Naive thymus-derived CD4-positive, alpha-beta T cell (primary cell): ENCODE measurements around the gene MORN5. TPM values are rescaled to one million over a fixed set of nuclear protein-coding genes. Genes with fewer than 3 reads are reported as not detected.

Experiments
- ATAC-seq: fragments of 150-1000 bp; cut with Tn5 transposase; 2 replicates; pipeline ENCODE4 v1.10.0; 2021; ENCODE audit warnings: mild to moderate bottlenecking, moderate library complexity
- CTCF ChIA-PET: fragments of 350-600 bp; sonication (Branson Sonifier 250); formaldehyde crosslinking; loops from one replicate; lab custom pipeline; 2021; ENCODE audit warnings: antibody characterized with exemption; lab: Charles Lee
- POLR2A ChIA-PET: fragments of 350-600 bp; sonication (Branson Sonifier 250); formaldehyde crosslinking; loops from one replicate; lab custom pipeline; 2021; ENCODE audit warnings: antibody characterized with exemption, inconsistent platforms; lab: Charles Lee
- DNase-seq, 9 donors: peaks; one replicate each; pipeline versions ENCODE4 v3.0.0 to v3.0.0-alpha.2; 2020 to 2022; ENCODE audit warnings: mixed read lengths in 1 of 9
- H3K27ac ChIP-seq: one replicate; pipeline ENCODE4 v1.7.0; 2013; ENCODE audit warnings: mild to moderate bottlenecking, low read depth, low read length, moderate library complexity
- H3K27me3 ChIP-seq, 2 donors: one replicate each; pipeline ENCODE4 v1.7.0; 2013; ENCODE audit warnings: low read length in 2 of 2, mild to moderate bottlenecking in 2 of 2, moderate library complexity in 2 of 2; ENCODE audit not compliant: control insufficient read depth in 2 of 2, insufficient read depth in 2 of 2
- H3K36me3 ChIP-seq, 3 experiments: 1 replicate in 2 of 3; 2 replicates in 1 of 3; pipeline ENCODE4 v1.7.0; 2013; ENCODE audit warnings: low read length in 3 of 3, mild to moderate bottlenecking in 3 of 3, moderate library complexity in 1 of 3; ENCODE audit not compliant: insufficient read depth in 3 of 3, control insufficient read depth in 2 of 3
- H3K4me1 ChIP-seq, 2 donors: one replicate each; pipeline ENCODE4 v1.7.0; 2013; ENCODE audit warnings: low read length in 2 of 2, mild to moderate bottlenecking in 2 of 2, moderate library complexity in 1 of 2; ENCODE audit not compliant: control insufficient read depth in 2 of 2, insufficient read depth in 2 of 2
- H3K4me3 ChIP-seq: 2 replicates; pipeline ENCODE4 v1.7.0; 2013; ENCODE audit warnings: mild to moderate bottlenecking, low read length
- H3K9me3 ChIP-seq, 3 experiments: 1 replicate in 2 of 3; 2 replicates in 1 of 3; pipeline ENCODE4 v1.7.0; 2013; ENCODE audit warnings: low read length in 3 of 3; ENCODE audit not compliant: control insufficient read depth in 2 of 3
- H3K27ac Mint-ChIP-seq, 9 donors: one replicate each; pipeline ENCODE4 v1.8.0; 2020 to 2022; ENCODE audit warnings: mixed read lengths in 9 of 9, mild to moderate bottlenecking in 8 of 9, moderate library complexity in 5 of 9, inconsistent platforms in 2 of 9
- H3K27me3 Mint-ChIP-seq, 5 donors: one replicate each; pipeline ENCODE4 v1.8.0; 2021 to 2022; ENCODE audit warnings: mixed read lengths in 5 of 5, mild to moderate bottlenecking in 1 of 5
- H3K36me3 Mint-ChIP-seq, 5 donors: one replicate each; pipeline ENCODE4 v1.8.0; 2020 to 2022; ENCODE audit warnings: mixed read lengths in 5 of 5, mild to moderate bottlenecking in 3 of 5, inconsistent platforms in 1 of 5
- H3K4me1 Mint-ChIP-seq, 7 donors: one replicate each; pipeline ENCODE4 v1.8.0; 2020 to 2022; ENCODE audit warnings: mixed read lengths in 7 of 7, mild to moderate bottlenecking in 3 of 7, inconsistent platforms in 1 of 7
- H3K4me3 Mint-ChIP-seq, 10 donors: one replicate each; pipeline ENCODE4 v1.8.0; 2020 to 2022; ENCODE audit warnings: mild to moderate bottlenecking in 10 of 10, mixed read lengths in 10 of 10, moderate library complexity in 6 of 10, inconsistent platforms in 2 of 10
- H3K9me3 Mint-ChIP-seq, 11 donors: one replicate each; pipeline ENCODE4 v1.8.0; 2020 to 2022; ENCODE audit warnings: mixed read lengths in 11 of 11, mild to moderate bottlenecking in 4 of 11, inconsistent platforms in 1 of 11, moderate library complexity in 1 of 11
- intact Hi-C, 2 donors: fragments of 100-400 bp; cut with micrococcal nuclease; formaldehyde crosslinking; loops; one replicate each; pipeline ENCODE4 v1.15.1; 2023
- polyA plus RNA-seq, 2 donors: library from polyadenylated mRNA; unstranded; fragments of 300-500 nt; fragmentation: Illumina TruSeq; gene quantifications; one replicate each; pipeline ENCODE4 v1.2.3, GENCODE V29; 2021
- total RNA-seq, 6 experiments: library from RNA in 5 of 6; stranded (reverse) in 5 of 6; gene quantifications; 1 replicate in 5 of 6; 2 replicates in 1 of 6; pipeline ENCODE4 v1.2.3 and lab custom pipeline; 2021 to 2026

Gene MORN5
- total and polyA plus RNA-seq, 7 experiments from 2014 or later, result not detected

DNA sequence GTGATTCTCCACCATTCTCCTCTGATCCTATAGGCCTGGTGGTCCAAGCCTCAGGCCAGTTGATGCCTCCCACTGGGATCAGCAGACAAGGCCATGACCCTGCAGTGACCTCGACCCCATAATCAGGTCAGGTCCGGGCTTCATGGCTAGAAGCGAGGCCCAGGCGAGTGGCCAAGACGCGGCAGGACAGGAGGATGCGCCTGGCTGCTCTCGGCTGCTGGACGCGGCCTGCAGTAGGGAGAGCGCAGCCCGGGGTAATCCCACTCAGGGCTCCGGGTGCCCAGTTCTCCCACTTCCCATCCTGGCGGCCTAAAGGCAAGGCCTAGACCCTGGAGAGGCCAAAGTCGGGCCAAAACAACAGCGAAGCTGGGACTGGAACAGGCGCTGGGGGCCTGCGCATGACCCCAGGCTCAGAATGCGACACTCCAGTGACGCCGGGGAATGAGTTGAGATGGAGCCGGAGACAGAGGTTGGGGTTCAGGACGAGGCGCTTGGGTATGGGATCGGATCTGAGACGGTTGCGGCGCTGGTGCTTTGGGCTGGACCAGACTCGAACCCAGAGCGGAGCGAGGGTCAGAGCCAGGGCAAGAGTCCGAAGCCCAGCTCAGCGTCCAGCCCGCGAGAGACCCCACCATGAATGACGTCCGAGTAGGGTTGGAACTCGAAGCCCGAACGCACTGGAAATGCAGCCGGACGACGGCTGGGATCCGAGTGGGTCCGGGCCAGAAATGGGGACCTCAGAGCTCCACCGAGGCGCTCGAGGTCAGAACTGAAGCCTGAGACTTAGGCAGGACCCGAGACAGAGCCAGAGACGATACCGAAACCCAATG is 65.8 kb downstream of the MORN5 start:
- DNase-seq (peak in 1 of 9 donors; percentile 4), ATAC-seq (no peak)
- Mint-ChIP-seq H3K27me3 (peaks cover 52 to 65% (median 54%) of the 10 kb centered on the region in 5 donors), H3K9me3 (peaks cover 0 to 4% (median 0%) of the 10 kb centered on the region in 11 donors), H3K4me1 (peaks cover 0 to 16% (median 7%) of the 10 kb centered on the region in 7 donors), H3K27ac (no peak overlapping the region), H3K4me3 (peak overlapping the region in 2 of 10 donors; percentile 2 to 33), H3K36me3 (peaks cover 0 to 5% (median 0%) of the 10 kb centered on the region in 5 donors)
- Histone ChIP-seq H3K9me3 (no peaks in the 10 kb centered on the region), H3K27ac (no peak overlapping the region), H3K36me3 (no peaks in the 10 kb centered on the region), H3K4me3 (no peak overlapping the region), H3K27me3 (no peaks in the 10 kb centered on the region), H3K4me1 (no peaks in the 10 kb centered on the region)
- intact Hi-C loops, result no loop called here
- ChIA-PET CTCF (no interaction called here), POLR2A (no interaction called here)

DNA sequence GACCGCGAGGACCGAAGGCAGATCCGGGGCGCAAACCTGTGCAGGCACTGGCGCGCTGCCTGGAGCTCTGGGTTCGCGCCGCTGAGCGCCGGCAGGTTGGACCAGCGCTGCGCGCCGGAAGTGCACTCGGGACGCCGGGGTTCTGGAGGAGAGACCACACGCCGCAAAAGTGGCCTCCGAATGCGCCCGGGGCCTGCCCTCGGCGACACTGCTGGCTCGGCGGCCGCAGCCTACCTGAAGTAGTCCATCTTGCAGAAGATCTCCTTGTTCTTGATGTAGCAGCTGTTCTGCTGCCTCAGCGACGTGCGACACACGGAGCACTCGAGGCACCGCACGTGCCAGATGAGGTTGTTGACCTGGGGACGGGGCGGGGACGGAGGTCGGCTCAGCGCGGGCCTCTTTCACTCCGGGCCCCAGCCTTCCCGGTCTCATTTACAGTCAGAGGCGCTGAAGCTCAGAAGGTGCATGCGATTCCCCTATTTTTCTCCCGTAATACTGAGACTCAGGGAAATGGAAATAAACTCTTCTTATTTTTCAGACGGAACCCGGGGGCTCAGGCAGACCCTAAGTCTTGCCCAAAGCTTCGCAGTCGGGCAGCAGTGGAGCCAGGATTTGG is 66.5 kb downstream of the MORN5 start:
- Histone ChIP-seq H3K4me3 (no peak overlapping the region), H3K4me1 (no peaks in the 10 kb centered on the region), H3K27me3 (no peaks in the 10 kb centered on the region), H3K36me3 (no peaks in the 10 kb centered on the region), H3K9me3 (no peaks in the 10 kb centered on the region), H3K27ac (no peak overlapping the region)
- CTCF ChIA-PET, result no interaction called here
- POLR2A ChIA-PET, result no interaction called here
- H3K9me3 Mint-ChIP-seq, result peaks cover 0 to 4% (median 0%) of the 10 kb centered on the region in 11 donors
- peaks cover 0 to 5% (median 0%) of the 10 kb centered on the region in 5 donors for H3K36me3 Mint-ChIP-seq
- peak in 1 of 9 donors; percentile 16 for DNase-seq
- peaks cover 47 to 63% (median 52%) of the 10 kb centered on the region in 5 donors for H3K27me3 Mint-ChIP-seq
- no peak for ATAC-seq
- intact Hi-C loops, result no loop called here
- peaks cover 0 to 15% (median 5%) of the 10 kb centered on the region in 7 donors for H3K4me1 Mint-ChIP-seq
- H3K4me3 Mint-ChIP-seq, result peak overlapping the region in 5 of 10 donors; percentile 7 to 71 (median 40)
- H3K27ac Mint-ChIP-seq, result no peak overlapping the region

DNA sequence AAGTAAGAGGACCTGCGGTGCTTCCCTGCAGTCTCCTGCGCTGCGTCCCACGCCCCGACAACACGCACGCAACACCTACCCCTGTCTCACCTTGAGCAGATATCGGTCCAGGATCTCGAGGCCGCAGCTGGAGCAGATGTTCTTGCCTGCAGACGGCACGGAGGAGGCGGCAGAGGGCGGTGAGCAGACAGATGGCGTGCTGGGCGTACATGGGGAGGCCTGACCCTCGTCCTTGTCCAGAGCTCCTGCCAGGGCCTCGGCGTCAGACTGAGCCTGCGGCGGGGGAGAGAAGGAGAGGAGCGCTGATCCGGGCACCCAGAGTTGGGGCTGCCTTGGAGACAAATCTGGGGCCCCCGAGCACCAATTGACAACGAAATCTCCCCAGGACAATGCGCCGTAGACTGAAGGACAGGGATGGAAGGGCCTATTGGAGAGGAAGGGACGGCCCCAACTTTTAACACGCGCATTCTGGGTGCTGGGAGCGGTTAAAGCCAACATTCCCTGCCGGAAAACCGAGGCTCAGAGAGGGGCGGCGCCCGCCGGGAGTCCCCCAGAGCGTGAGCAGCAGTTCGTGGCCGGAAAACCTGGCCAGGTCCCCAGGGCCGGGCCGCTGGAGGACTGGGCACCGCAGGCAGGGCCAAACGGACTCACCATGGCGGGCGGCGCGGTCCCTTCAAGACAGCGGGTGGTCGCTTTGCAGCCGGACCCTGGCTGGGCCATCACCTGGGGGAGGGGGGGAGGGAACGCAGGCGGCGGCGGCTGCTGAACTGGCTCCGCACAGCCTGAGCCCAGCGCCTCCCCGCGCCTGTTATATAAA is 67.3 kb downstream of the MORN5 start:
- Mint-ChIP-seq H3K27me3 (peaks cover 44 to 56% (median 46%) of the 10 kb centered on the region in 5 donors), H3K27ac (no peak overlapping the region), H3K36me3 (peaks cover 0 to 5% (median 0%) of the 10 kb centered on the region in 5 donors), H3K4me3 (peak overlapping the region in 6 of 10 donors; percentile 11 to 71 (median 52)), H3K9me3 (peaks cover 0 to 4% (median 0%) of the 10 kb centered on the region in 11 donors), H3K4me1 (peaks cover 0 to 15% (median 5%) of the 10 kb centered on the region in 7 donors)
- Histone ChIP-seq H3K4me1 (no peaks in the 10 kb centered on the region), H3K4me3 (no peak overlapping the region), H3K27ac (no peak overlapping the region), H3K36me3 (no peaks in the 10 kb centered on the region), H3K9me3 (no peaks in the 10 kb centered on the region), H3K27me3 (no peaks in the 10 kb centered on the region)
- DNase-seq (peak in 1 of 9 donors; percentile 19), ATAC-seq (no peak)
- CTCF ChIA-PET, result no interaction called here
- POLR2A ChIA-PET, result no interaction called here
- intact Hi-C loops, result no loop called here

DNA sequence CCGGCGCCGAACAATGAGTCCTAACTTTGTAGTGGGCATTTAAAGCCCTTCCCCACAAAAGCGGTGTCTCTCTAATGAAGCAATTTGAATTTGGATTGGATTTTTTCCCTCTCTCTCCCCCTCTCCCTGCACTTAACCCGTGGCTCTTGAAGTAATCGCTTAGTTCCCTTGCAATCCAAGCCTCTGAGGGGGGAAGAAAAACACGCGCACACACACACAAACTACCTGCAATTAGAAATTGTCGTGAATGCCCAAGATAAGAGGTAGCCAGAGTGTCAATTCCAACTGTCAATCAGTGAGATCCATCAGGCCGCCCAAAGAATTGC is 67.8 kb downstream of the MORN5 start:
- H3K27me3 Mint-ChIP-seq, result peaks cover 38 to 51% (median 41%) of the 10 kb centered on the region in 5 donors
- CTCF ChIA-PET, result no interaction called here
- no peak overlapping the region for H3K27ac Mint-ChIP-seq
- Histone ChIP-seq H3K27ac (no peak overlapping the region), H3K4me1 (no peaks in the 10 kb centered on the region), H3K27me3 (no peaks in the 10 kb centered on the region), H3K9me3 (no peaks in the 10 kb centered on the region), H3K4me3 (no peak overlapping the region), H3K36me3 (no peaks in the 10 kb centered on the region)
- intact Hi-C loops, result no loop called here
- peaks cover 0 to 3% (median 0%) of the 10 kb centered on the region in 11 donors for H3K9me3 Mint-ChIP-seq
- H3K4me1 Mint-ChIP-seq, result peaks cover 0 to 15% (median 5%) of the 10 kb centered on the region in 7 donors
- H3K36me3 Mint-ChIP-seq, result peaks cover 0 to 5% (median 0%) of the 10 kb centered on the region in 5 donors
- POLR2A ChIA-PET, result no interaction called here
- DNase-seq (peak in 1 of 9 donors; percentile 4), ATAC-seq (no peak)
- peak overlapping the region in 9 of 10 donors; percentile 8 to 71 (median 52) for H3K4me3 Mint-ChIP-seq

DNA sequence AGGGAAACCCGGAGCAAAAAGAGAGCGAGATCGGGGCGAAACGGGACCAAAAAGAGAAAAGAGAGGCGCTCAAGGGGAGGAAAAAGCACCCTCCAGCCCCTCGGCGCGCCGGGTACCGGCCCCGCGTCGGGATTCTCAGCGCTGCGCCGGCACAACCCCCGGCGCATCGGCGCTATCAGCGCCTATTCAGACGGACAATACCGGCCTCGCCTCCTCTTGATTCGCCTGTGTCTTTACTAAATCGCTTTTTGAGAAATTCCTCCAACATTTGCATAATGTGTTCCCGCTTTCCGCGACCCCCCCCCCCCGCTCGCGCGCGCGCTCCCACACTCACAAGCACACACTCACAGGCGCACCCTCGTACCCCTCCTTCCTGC is 68.5 kb downstream of the MORN5 start:
- ChIA-PET CTCF (no interaction called here), POLR2A (no interaction called here)
- Mint-ChIP-seq H3K9me3 (peaks cover 0 to 3% (median 0%) of the 10 kb centered on the region in 11 donors), H3K4me1 (peaks cover 0 to 15% (median 4%) of the 10 kb centered on the region in 7 donors), H3K36me3 (peaks cover 0 to 5% (median 0%) of the 10 kb centered on the region in 5 donors), H3K27me3 (peaks cover 32 to 48% (median 38%) of the 10 kb centered on the region in 5 donors), H3K27ac (no peak overlapping the region), H3K4me3 (peak overlapping the region in 9 of 10 donors; percentile 29 to 72 (median 44))
- DNase-seq (no peak), ATAC-seq (no peak)
- H3K36me3 ChIP-seq, result no peaks in the 10 kb centered on the region
- no peak overlapping the region for H3K4me3 ChIP-seq
- intact Hi-C loops, result no loop called here
- H3K27me3 ChIP-seq, result no peaks in the 10 kb centered on the region
- no peak overlapping the region for H3K27ac ChIP-seq
- H3K9me3 ChIP-seq, result no peaks in the 10 kb centered on the region
- no peaks in the 10 kb centered on the region for H3K4me1 ChIP-seq
